HG03139 (cell line): ENCODE data around the gene CTIF.

Source experiments
- ATAC-seq: cut with Tn5 transposase; IDR thresholded peaks from one replicate; pipeline ENCODE4 v1.9.1; 2021; ENCODE audit not compliant: unreplicated experiment

CTIF gene

GRCh38 chr18:48904091-48904490 is 365.3 kb downstream of the CTIF start:
- ATAC-seq, result no peak

- ATAC-seq, result no peak
Measured at GRCh38 chr18:48904847-48905394, 366.1 kb downstream of the CTIF start.

GRCh38 chr18:48905513-48905912 is 366.7 kb downstream of the CTIF start:
- no peak for ATAC-seq

GRCh38 chr18:48908916-48909315 is 370.1 kb downstream of the CTIF start:
- no peak for ATAC-seq

- ATAC-seq, result no peak
Measured at GRCh38 chr18:48909721-48910120, 370.9 kb downstream of the CTIF start.

GRCh38 chr18:48910972-48911545 is 372.2 kb downstream of the CTIF start:
- ATAC-seq, result no peak
